GM18868 (cell line): ENCODE measurements around the gene EXD2.
"Not testable (repeated sequence)": the region's sequence is repeated elsewhere in the genome, so short reads cannot be mapped to it uniquely, and the experiment has no call there.

Experiments used
- ATAC-seq: cut with Tn5 transposase; IDR thresholded peaks from one replicate; pipeline ENCODE4 v1.9.1; 2021; ENCODE audit warnings: mild to moderate bottlenecking, moderate library complexity; ENCODE audit not compliant: unreplicated experiment

The EXD2 gene

GRCh38 chr14:69199786-69200185 lies 8.5 kb downstream of the EXD2 start:
- ATAC-seq, result no peak

GRCh38 chr14:69204753-69205152 lies 13.5 kb downstream of the EXD2 start:
- no peak for ATAC-seq

- no peak for ATAC-seq
Observed at GRCh38 chr14:69207435-69208041, 16.2 kb downstream of the EXD2 start.

- ATAC-seq, result no peak
Observed at GRCh38 chr14:69208666-69209065, 17.4 kb downstream of the EXD2 start.

GRCh38 chr14:69214393-69214792 lies 23.1 kb downstream of the EXD2 start:
- no peak for ATAC-seq

GRCh38 chr14:69217663-69218062 lies 26.4 kb downstream of the EXD2 start:
- ATAC-seq, result not testable (repeated sequence)

- ATAC-seq, result no peak
Observed at GRCh38 chr14:69224946-69225345, 33.6 kb downstream of the EXD2 start.

GRCh38 chr14:69226178-69226577 lies 34.9 kb downstream of the EXD2 start:
- no peak for ATAC-seq

GRCh38 chr14:69226736-69227135 lies 35.4 kb downstream of the EXD2 start:
- no peak for ATAC-seq

GRCh38 chr14:69231486-69231885 lies 40.2 kb downstream of the EXD2 start:
- ATAC-seq, result no peak

GRCh38 chr14:69232388-69232787 lies 41.1 kb downstream of the EXD2 start:
- no peak for ATAC-seq

- ATAC-seq, result no peak
Observed at GRCh38 chr14:69234106-69234505, 42.8 kb downstream of the EXD2 start.

- ATAC-seq, result no peak
Observed at GRCh38 chr14:69235708-69236107, 44.4 kb downstream of the EXD2 start.

- no peak for ATAC-seq
Observed at GRCh38 chr14:69237142-69237541, 45.8 kb downstream of the EXD2 start.

GRCh38 chr14:69237584-69237983 lies 46.3 kb downstream of the EXD2 start:
- ATAC-seq, result no peak

GRCh38 chr14:69238883-69239282 lies 47.6 kb downstream of the EXD2 start:
- no peak for ATAC-seq

GRCh38 chr14:69240527-69241173 lies 49.4 kb downstream of the EXD2 start:
- ATAC-seq, result no peak

- ATAC-seq, result no peak
Observed at GRCh38 chr14:69241577-69241976, 50.3 kb downstream of the EXD2 start.

- ATAC-seq, result no peak
Observed at GRCh38 chr14:69242311-69243224, 51.3 kb downstream of the EXD2 start.

- ATAC-seq, result no peak
Observed at GRCh38 chr14:69244946-69245345, 53.6 kb downstream of the EXD2 start.

GRCh38 chr14:69246331-69246730 lies 55.0 kb downstream of the EXD2 start:
- ATAC-seq, result no peak
